Measurements from ENCODE around the gene MTREX.
A peak's percentile ranks its signal among the peaks of the same experiment; 100 is the strongest.

Gene MTREX

DNA sequence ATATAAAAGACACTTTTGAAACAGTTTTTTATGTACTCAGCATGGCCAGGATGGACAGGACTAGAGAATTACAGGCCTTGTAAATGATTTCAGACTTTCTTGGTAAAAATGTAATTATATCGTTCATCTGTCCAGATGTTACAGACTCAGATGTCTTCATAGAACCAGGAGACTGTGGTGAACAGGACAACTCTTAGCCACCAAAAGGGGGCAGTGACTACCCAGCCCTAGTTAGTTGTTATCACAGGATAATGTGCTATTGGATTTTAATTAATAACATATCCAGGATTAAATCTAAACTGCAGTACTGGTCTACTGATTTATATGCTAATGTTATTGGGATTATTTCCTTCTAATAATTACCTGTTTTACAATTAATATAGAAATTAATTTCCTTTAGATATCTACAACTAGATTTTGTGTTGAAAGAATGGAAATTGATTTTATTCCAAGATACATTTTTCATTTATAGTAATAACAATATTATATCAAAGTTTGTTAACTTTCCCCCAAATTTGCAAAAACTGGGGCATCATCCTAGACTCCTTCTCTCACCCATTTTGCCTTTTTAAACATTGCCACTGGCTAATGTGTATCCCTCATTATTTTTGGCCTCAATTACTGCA is 99.4 kb downstream of the MTREX start:
- no peaks in the 10 kb centered on the region for H3K27me3 ChIP-seq (ENCODE audit: insufficient read depth, poor library complexity, severe bottlenecking)
- no peak overlapping the region for H3K4me3 ChIP-seq (ENCODE audit: severe bottlenecking)
- H3K27ac ChIP-seq (ENCODE audit: poor library complexity, severe bottlenecking), result no peak overlapping the region
- ATAC-seq (ENCODE audit: low read depth) (peak; percentile 74; the same call in 2 of the 3 replicates), DNase-seq (ENCODE audit: low spot score) (no peak)
- no peaks in the 10 kb centered on the region for H3K4me1 ChIP-seq (ENCODE audit: insufficient read depth, poor library complexity, severe bottlenecking)
- H3K9me3 ChIP-seq (ENCODE audit: severe bottlenecking), result no peaks in the 10 kb centered on the region
- peaks cover 93% of the 10 kb centered on the region for H3K36me3 ChIP-seq (ENCODE audit: low read depth)
- TF ChIP-seq, protein P1, sequence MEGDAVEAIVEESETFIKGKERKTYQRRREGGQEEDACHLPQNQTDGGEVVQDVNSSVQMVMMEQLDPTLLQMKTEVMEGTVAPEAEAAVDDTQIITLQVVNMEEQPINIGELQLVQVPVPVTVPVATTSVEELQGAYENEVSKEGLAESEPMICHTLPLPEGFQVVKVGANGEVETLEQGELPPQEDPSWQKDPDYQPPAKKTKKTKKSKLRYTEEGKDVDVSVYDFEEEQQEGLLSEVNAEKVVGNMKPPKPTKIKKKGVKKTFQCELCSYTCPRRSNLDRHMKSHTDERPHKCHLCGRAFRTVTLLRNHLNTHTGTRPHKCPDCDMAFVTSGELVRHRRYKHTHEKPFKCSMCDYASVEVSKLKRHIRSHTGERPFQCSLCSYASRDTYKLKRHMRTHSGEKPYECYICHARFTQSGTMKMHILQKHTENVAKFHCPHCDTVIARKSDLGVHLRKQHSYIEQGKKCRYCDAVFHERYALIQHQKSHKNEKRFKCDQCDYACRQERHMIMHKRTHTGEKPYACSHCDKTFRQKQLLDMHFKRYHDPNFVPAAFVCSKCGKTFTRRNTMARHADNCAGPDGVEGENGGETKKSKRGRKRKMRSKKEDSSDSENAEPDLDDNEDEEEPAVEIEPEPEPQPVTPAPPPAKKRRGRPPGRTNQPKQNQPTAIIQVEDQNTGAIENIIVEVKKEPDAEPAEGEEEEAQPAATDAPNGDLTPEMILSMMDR (IDR thresholded peaks at IDR 0.05; ENCODE audit: poor library complexity, severe bottlenecking), result peak; percentile 82

DNA sequence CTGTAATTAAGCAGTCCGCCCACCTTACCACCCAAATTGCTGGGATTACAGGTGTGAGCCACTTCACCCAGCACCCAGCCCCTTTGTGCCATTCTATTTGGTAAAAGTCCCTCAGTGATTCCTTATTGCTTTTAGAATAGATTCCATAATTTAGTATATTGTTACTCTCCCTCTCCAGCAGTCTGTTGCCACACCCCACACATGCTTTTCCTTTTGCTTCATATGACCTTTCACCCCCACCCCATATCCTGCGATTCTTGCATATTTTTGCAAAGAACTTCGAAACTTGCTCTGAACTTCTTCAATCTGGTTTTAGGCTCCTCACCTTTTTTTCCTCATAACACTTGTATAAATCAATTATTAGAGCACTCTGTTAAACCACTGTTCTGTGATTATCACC is 100.2 kb downstream of the MTREX start:
- no peak overlapping the region for H3K4me3 ChIP-seq (ENCODE audit: severe bottlenecking)
- H3K4me1 ChIP-seq (ENCODE audit: insufficient read depth, poor library complexity, severe bottlenecking), result no peaks in the 10 kb centered on the region
- ATAC-seq (ENCODE audit: low read depth) (no peak), DNase-seq (ENCODE audit: low spot score) (no peak)
- H3K36me3 ChIP-seq (ENCODE audit: low read depth), result peaks cover 93% of the 10 kb centered on the region
- TF ChIP-seq, protein P1 (IDR thresholded peaks at IDR 0.05; ENCODE audit: poor library complexity, severe bottlenecking), result no peak
- no peak overlapping the region for H3K27ac ChIP-seq (ENCODE audit: poor library complexity, severe bottlenecking)
- H3K27me3 ChIP-seq (ENCODE audit: insufficient read depth, poor library complexity, severe bottlenecking), result no peaks in the 10 kb centered on the region
- H3K9me3 ChIP-seq (ENCODE audit: severe bottlenecking), result no peaks in the 10 kb centered on the region

DNA sequence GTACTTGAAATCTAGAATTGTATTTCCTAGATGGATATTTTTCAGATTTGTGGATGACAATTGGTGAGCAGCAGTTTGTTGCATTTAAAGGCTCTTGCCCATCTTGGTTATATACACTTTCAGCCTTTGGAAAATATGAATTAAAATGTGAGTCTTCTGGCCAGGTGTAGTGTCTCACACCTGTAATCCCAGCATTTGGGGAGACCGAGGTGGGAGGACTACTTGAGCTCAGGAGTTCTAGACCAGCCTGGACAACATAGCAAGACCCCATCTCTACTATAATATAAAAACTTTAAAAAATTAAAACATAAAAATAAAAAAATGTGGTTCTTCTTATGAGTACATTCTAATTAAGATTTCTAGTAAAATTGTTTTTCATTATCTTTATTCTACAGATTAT is 102.0 kb downstream of the MTREX start:
- Histone ChIP-seq H3K36me3 (ENCODE audit: low read depth) (peaks cover 94% of the 10 kb centered on the region), H3K9me3 (ENCODE audit: severe bottlenecking) (no peaks in the 10 kb centered on the region), H3K27ac (ENCODE audit: poor library complexity, severe bottlenecking) (no peak overlapping the region), H3K27me3 (ENCODE audit: insufficient read depth, poor library complexity, severe bottlenecking) (no peaks in the 10 kb centered on the region), H3K4me3 (ENCODE audit: severe bottlenecking) (no peak overlapping the region), H3K4me1 (ENCODE audit: insufficient read depth, poor library complexity, severe bottlenecking) (no peaks in the 10 kb centered on the region)
- ATAC-seq (ENCODE audit: low read depth), result no peak
- TF ChIP-seq, protein P1 (IDR thresholded peaks at IDR 0.05; ENCODE audit: poor library complexity, severe bottlenecking), result no peak
- DNase-seq (ENCODE audit: low spot score), result no peak

DNA sequence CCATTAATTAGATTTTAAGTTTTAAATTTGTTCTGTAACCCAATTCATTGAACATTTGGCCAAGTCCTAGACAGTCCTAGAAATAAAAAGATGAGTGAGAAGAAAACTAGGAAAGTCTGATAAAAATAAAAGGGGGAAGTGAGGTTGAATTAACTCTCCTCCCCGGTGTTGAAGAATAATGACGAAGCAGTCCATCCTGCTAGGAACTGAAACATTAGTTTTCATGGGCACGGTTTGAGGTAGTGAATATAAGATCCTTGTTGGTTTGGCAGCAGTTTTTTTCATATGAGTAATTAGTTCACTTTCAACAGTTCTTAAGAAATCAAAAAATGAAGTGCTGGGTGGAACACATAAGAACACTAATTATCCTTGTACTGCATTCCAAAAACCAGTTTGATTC is 103.1 kb downstream of the MTREX start:
- Histone ChIP-seq H3K4me3 (ENCODE audit: severe bottlenecking) (no peak overlapping the region), H3K27ac (ENCODE audit: poor library complexity, severe bottlenecking) (no peak overlapping the region), H3K36me3 (ENCODE audit: low read depth) (peaks cover 94% of the 10 kb centered on the region), H3K4me1 (ENCODE audit: insufficient read depth, poor library complexity, severe bottlenecking) (no peaks in the 10 kb centered on the region), H3K9me3 (ENCODE audit: severe bottlenecking) (no peaks in the 10 kb centered on the region), H3K27me3 (ENCODE audit: insufficient read depth, poor library complexity, severe bottlenecking) (no peaks in the 10 kb centered on the region)
- DNase-seq (ENCODE audit: low spot score) (no peak), ATAC-seq (ENCODE audit: low read depth) (no peak)
- TF ChIP-seq, protein P1 (IDR thresholded peaks at IDR 0.05; ENCODE audit: poor library complexity, severe bottlenecking), result no peak

DNA sequence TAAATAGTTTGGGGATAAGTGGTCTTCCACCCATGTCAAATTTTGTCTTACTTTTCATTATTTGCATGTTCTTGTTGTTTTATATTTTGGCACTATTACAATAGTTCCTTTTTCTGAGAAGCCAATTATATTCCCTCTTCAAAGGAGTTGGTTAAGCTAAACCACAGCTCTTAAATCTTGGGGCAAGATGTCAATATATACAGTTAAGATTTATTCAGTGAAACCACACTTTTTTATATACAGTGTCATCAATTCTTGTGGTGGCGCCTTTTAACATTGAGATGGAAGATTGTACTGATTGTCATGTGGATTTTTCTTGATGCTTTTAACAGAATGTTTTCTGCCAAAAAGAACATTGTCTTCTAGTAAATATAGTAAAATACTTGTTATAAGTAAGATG is 104.1 kb downstream of the MTREX start:
- ATAC-seq (ENCODE audit: low read depth), result no peak
- no peak overlapping the region for H3K27ac ChIP-seq (ENCODE audit: poor library complexity, severe bottlenecking)
- H3K36me3 ChIP-seq (ENCODE audit: low read depth), result peaks cover 94% of the 10 kb centered on the region

More for the DNA sequence above, 104.1 kb downstream of the MTREX start:
- no peak overlapping the region for H3K4me3 ChIP-seq (ENCODE audit: severe bottlenecking)
- peaks cover 2% of the 10 kb centered on the region for H3K4me1 ChIP-seq (ENCODE audit: insufficient read depth, poor library complexity, severe bottlenecking)
- H3K27me3 ChIP-seq (ENCODE audit: insufficient read depth, poor library complexity, severe bottlenecking), result no peaks in the 10 kb centered on the region
- H3K9me3 ChIP-seq (ENCODE audit: severe bottlenecking), result no peaks in the 10 kb centered on the region
- TF ChIP-seq, protein P1 (IDR thresholded peaks at IDR 0.05; ENCODE audit: poor library complexity, severe bottlenecking), result no peak
- no peak for DNase-seq (ENCODE audit: low spot score)
